GM19468 (cell line): ENCODE data around the gene COL5A3.
"Not testable (repeated sequence)": the region's sequence is repeated elsewhere in the genome, so short reads cannot be mapped to it uniquely, and the experiment has no call there.

Experiments
- ATAC-seq: cut with Tn5 transposase; IDR thresholded peaks from one replicate; pipeline ENCODE4 v1.9.1; 2021; ENCODE audit warnings: mild to moderate bottlenecking, moderate library complexity, moderate number of reproducible peaks; ENCODE audit not compliant: unreplicated experiment; ENCODE audit errors: extremely low read depth

COL5A3 gene

DNA sequence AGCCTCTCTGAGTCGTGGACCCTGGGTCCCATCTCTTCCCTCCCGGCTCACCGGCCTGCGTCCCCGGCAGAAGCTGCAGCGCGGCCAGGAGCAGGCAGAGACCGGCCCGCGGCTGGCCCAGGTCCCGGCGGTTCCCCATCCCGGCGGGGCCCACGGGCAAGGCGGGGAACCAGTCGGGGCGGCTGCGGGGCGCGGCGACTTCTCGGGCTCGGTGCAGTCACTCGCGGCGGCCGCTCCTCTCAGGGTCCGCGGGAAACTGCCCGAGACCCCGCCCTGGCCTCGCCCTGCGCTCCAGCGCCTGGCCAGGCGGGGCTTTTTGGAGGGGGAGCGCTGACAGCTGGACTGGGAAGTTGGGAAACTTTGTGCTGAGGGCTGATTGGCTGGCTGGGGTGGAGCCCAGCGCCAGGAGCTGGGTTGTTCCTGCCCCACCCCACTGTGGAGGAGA, at the start of gene COL5A3:
COL5A3 (minus strand) TSS at position 258 of the 445 bp plus-strand sequence; CDS start at position 139, 119 bp downstream.
- ATAC-seq = no peak

DNA sequence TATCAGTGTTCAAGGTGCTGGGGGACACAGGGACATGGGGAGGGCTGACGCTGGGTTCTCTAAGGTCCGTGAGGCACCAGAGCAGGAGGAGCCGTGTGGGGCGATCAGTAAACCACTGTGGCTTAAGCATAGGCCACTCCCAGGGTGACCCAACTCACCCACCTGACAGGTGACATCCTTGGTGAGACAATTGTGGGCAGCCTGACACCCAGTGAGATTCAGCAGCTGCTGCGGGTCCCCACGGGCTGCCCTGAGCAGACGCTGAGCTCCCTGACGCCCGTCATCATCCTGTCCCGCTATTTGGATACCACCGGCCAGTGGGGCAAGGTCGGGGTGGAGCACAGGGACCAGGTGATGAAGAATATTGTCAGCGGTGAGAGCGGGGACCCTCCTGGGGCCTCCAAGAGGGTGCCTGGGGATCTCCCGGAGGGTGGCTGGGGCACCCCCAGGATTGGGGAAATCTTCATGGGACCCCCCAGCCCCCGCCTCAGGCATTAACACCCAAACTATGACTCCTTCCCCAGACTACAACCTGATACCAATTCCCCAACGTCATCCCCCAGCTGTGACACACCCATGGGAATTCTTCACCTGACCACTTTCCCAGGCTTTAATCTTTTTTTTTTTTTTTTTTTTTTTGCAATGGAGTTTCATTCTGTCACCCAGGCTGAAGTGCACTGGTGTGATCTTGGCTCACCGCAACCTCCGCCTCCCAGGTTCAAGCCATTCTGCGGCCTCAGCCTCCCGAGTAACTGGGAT, 42.5 kb upstream of the COL5A3 start:
- ATAC-seq = no peak

DNA sequence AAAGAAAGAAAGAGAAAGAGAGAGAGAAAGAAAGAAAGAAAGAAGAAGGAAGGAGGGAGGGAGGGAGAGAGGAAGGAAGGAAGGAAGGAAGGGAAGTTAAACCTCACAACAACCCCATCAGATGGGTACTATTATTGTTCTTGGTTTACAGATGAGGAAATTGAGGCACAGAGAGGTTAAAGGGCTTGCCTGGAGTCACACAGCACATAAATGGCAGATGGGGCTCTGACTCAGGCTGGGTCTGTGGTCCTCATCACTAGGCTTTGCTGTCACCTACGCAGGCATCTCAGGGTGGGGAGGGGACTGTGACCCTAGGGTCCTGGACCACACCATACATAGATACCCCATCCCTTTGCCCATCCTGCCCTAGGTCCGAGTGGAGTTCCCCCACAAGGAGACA, 39.3 kb upstream of the COL5A3 start:
- no peak for ATAC-seq

DNA sequence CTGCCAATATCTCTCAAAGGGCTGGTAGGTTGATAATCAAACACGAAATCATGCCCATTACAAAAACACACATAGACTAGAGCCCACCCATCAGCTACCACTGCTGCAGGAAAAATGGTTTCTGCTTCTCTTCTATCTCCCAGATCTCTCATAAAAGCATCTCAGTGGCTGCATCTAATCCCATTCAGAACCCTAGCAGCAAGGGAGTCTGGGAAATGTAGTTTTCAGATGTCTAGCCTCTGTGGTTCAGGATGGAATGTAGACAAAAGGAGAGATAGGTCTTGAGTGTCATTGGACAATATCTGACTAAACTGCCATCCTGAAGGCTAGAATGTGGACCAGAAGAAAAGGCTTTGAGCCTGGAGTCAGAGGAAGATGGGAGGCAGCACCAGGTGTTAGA, 35.1 kb upstream of the COL5A3 start:
- ATAC-seq = no peak

DNA sequence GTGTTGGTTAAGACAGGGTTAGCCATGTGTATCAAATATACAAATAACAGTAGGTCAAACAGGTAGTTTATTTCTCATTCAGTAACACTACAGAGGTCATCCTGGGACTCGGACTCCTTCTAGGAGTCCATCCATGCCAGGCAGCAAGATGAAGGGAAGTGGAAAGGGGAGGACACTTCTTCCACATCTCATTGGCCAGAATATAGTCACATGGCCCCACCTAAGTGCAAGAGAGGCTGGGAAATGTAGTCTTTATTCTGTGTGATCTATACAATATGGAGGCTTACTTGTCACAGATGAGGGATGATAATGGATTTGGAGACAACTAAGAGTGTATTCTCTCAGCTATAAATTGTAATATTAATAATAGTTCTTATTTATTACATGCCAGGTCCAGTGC, 34.1 kb upstream of the COL5A3 start:
- no peak for ATAC-seq

DNA sequence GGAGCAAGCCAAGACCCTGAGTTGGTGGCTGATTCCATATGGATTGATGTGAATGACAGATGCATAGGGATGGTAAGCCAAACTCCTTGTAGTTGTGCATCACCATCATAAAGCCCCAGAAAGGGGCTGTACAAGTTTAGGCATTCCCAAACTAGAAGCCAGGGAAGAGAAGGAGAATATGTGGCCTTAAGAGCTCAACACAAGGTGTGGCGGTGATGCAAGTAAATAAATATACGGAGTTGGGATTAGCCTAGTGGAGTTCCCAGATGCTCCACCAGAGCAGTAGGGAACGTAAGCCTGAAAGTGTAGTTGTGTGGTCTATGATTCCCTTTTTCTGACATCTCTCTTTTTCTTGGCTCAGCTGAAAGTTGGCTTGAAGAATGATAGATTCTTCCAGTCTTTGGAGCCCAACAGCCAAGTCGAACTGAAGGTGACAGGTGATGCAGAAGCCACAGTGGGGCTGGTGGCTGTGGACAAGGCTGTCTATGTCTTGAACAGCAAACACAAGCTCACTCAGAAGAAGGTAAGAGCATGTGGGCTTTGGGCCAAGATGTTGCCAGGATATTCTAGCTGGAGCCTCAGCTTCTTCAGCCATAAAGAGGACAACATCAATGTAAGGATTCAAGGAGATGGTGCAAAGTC, 33.1 kb upstream of the COL5A3 start:
- no peak for ATAC-seq

DNA sequence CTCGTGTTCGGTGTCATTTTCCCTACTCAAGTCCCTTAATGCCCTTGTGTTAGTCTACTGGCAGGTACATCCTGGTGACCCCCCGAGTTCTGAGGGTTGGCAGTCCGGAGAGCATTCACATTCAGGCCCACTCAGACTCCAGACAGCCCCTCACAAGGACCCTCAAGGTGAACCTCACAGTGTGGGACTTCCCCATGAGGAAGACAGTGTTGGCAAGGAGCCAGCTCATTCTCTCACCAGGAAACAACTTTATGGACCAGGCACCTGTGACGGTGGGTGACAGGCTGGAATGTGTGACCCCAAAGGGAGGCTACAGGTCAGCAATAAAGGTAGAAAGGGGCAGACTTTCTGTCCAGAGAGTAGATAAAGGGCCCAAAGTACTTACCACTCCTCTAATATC, 27.5 kb upstream of the COL5A3 start:
- ATAC-seq = no peak

DNA sequence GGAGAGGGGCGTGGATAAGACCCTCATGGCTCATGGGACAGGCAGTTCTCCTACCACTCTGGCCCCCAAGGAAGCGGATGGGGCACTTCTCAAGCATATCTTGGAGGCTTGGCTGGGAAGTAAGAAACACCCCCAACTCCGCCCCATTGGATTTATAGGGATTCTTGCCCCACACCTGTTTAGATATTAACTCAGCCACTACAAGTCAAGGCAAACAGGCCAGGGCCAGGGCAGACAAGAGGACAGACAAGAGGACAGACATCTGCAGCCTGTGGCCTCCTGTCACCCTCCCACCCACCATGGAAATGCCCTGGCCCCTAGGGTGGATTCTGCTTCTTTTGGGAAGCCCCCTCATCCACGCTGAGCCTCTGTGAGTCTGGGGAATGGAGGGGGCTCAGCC, 27.1 kb upstream of the COL5A3 start:
- ATAC-seq = no peak

DNA sequence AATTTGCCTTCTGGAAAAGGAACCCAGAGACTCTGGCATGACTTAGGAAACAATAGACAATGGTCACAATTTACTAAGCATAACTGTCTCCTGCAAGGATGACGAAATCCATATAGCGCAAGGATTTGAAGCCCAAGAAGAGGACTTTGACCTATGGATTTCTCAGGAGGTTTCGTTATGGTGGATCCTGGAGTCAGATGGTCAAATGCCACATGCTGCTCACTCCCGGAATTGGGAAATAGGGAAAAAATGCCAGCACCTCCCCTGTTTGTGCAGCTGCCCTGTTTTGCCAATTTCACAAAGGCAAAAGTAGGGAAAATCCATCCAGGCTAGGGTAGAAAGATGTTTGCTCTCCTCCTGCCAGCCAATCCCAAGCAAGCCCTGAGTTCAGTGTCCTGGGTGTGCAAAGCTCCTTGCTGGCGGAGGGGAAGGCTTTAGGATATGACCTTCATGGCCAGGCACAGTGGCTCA, 26.3 kb upstream of the COL5A3 start:
- ATAC-seq = no peak

DNA sequence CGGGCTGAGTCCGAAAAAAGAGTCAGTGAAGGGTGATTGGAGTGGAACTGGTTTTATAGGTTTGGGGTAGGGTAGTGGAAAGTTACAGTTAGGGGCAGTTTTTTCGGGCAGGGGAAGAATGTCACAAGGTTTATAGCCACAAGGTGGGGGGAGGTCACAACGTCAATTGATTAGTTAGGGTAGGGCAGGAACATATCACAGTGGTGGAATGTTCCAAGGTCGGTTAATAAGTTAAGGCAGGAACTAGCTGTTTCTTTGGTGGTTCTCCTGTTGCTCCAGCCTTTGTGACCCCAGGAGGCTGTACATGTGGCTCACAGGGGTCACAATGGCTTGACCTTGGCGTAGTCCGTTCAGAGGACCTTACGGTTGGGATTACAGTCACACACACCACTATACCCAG, 23.3 kb upstream of the COL5A3 start:
- no peak for ATAC-seq

DNA sequence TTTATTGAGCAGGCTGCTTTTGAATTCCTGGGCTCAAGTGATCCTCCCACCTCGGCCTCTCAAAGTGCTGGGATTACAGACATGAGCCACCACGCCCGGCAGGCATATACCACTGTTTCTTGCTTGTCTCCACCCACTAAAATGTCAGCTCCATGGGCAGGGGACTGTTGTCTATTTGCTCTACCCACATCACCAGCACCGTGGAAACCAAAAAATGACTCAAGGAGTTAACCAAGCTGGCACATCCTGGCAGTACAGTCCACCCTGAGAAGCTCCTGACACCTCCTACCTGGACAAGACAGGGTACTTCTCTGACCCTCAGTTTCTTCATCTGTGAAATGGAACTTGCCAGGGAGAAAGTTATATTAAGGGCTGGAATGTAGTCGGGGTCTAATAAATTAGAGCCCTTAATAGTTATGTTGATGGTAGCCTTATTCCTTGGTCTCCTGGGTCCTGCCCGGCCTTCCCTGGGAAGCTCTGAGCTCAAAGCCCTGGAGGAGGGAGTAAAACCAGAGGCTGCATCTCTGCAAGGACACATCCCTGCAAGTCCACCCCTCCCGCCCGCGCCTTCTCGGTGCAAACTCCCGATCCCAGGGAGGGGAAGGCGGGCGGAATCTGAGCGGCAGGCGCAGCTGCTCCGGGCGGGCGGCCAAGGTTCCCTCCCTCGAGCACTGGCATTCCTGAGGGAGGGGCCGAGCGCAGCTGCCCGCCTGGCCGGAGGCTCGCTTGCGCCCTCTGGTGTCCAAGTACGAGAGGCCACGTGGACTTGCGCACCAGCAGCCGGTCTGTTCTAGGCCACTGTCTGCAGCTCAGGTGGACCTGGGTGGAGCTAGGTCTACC, 17.1 kb upstream of the COL5A3 start:
- ATAC-seq = no peak

DNA sequence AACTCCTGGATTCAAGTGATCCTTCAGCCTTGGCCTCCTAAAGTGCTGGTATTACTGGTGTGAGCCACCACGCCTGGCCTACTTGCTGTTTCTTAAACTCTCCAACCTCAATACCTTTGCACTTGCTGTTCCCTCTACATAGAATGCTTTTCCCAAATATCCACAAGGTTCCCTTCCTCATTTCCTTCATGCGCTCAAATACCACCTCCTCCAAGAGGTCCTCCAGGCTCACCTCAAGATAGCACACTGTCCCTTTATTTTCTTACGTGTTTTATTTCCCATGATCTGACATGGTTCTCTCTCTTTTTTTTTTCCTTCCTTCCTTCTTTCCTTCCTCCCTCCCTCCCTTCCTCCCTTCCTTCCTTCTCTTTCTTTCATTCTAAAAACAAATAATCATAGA, 16.4 kb upstream of the COL5A3 start:
- ATAC-seq = no peak

DNA sequence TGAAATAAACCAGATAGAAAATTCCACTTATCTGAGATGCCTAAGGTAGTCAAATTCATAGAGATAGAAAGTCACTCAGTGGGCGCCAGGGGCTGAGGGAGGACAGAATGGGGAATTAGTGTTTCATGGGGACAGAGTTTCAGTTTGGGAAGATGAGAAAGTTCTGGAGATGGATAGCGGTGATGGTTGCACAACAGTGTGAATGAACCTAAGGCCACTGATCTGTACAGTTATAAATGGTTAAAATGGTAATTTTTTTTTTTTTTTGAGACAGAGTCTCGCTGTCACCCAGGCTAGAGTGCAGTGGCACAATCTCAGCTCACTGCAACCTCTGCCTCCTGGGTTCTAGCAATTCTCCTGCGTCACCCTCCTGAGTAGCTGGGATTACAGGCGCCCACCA, 12.8 kb upstream of the COL5A3 start:
- ATAC-seq = not testable (repeated sequence)

DNA sequence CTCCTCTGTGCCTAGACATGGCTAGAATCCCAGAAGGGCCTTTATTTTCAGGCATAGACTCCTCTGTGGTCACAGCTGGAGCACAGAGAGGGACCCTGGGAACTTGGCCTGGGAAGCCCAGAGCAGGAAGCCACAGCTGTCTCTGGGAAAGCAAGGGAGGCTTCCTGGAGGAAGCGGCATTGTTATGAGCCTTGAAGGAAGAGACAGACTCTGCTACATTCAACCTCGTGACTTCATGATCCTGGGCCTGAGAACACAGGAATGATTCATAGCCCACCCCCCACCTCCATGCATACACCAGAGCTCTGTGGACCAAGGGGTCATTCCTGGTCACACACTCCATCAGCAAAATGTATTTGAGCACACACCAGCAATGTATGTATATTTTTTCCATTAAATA, 11.6 kb upstream of the COL5A3 start:
- no peak for ATAC-seq

DNA sequence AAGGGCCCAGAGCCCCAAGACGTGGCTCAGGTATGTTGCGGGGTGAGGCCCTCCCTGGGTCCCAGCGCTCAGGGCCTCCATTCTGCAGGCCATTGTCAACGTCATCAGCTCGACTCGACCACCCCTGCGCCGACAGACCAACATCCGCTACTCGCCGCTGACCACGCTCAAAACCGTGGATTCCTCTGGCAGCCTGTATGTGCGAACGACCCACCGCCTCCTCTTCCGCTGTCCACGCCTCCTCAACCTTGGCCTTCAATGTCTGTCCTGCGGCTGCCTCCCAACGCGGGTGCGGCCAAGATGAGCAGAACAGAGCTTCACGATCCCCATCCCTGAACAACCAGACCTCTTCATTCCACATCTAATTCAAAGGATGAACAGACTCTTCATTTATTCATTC, 11.1 kb upstream of the COL5A3 start:
- no peak for ATAC-seq

DNA sequence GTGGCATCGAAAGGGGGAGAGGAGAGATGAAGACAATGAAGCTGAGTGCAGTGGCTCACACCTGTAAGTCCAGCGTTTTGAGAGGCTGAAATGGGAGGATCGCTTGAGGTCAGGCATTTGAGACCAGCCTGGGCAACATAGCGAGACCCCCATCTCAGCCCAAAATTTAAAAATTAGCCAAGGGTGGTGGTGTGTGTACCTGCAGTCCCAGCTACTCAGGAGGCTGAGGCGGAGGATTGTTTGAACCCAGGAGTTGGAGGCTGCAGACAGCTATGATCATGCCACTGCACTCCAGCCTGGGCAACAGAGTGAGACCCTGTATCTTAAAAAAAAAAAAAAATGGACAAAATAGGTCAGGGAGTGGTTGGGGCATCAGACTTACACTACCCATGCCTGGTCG, 10.5 kb upstream of the COL5A3 start:
- ATAC-seq = no peak

DNA sequence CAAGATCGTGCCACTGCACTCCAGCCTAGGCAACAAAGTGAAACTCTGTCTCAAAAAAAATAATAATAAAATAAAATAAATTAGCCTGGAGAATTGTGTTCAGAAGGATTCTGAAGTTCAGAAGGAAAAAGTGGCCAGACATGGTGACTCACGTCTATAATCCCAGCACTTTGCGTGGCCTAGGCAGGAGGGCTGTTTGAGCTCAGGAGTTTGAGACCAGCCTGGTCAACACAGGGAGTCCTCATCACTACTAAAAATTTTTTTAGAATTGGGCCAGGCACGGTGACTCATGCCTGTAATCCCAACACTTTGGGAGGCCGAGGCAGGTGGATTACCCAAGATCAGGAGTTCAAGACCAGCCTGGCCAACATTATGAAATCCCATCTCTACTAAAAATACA, 8.9 kb upstream of the COL5A3 start:
- no peak for ATAC-seq

DNA sequence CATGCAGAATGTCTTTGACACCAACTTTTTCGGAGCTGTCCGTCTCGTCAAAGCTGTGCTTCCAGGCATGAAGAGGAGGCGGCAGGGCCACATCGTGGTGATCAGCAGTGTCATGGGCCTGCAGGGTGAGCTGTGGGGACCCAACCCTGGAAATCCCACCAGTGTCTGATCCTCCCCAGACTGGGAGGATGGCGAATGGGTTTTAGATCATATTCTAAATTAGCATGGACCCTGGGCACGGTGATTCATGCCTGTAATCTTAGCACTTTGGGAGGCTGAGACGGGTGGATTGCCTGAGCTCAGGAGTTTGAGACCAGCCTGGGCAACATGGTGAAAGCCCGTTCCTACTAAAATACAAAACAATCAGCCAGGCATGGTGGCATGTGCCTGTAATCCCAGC, 8.5 kb upstream of the COL5A3 start:
- no peak for ATAC-seq

DNA sequence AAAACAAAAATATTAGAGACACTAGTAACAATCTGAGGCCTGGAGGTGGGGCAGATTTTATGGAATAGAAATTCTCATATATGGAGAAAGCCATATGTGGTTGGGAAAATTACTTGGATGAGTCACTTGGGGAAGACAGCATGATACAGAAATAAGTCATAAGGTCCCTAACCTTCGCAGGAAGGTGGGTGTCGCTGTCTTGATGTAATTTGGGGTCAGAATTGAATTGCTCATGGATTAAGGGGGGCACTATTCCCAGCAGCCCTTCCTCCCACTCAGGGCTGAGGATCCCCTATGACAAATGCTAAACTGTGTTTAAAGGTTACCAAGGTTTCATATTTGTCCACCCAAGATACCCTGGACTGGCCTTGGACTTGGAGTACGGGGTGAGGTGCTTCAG, 8.0 kb upstream of the COL5A3 start:
- ATAC-seq = no peak

DNA sequence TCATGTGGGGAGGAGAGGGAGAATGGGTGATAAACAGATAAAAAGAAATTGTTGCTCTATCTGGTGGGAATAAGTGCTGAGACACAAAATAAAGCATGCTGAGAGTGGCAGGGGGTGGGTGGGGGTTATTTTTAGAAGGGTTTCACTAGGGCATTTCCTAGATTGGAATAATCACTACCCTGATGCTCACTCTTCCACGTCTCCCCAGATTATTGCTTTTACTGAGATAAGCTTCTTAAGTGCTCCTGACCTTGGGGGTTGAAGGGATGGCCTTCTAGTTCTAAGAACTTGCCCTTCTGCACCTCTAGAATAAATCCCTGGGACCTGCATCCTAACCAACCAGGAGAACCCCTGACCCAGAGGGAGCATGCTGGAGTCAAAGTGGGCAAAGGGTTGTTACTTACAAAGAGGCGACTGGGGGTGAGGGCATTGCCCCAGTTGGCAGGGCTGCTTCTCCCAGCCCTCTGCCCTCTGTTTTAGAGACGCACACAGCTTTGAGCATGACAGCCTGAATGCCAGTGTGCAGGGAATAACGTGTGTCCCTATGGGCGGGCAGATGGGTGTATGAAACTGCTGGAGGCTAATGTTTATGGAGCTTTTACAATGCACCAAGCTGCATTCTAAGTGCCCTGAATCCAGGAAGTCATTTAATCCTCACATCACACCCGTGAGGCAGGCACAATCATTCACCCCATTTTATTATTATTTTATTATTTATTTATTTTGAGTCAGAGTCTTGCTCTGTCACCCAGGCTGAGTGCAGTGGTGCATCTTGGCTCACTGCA, 3.7 kb upstream of the COL5A3 start:
- ATAC-seq = no peak
